Liver (tissue), 3 donors: ENCODE measurements around the gene RUFY4.

Source experiments
- GABPA ChIP-seq, 2 donors: IDR thresholded peaks in 1 of 2; conservative IDR thresholded peaks in 1 of 2; 2 replicates each; pipeline ENCODE4 v1.6.1; 2016; ENCODE audit warnings: antibody characterized with exemption in 2 of 2, mild to moderate bottlenecking in 1 of 2, moderate library complexity in 1 of 2
- RAD21 ChIP-seq, 2 donors: IDR thresholded peaks; 2 replicates each; pipeline ENCODE4 v1.6.1; 2016; ENCODE audit warnings: antibody characterized with exemption in 2 of 2, mild to moderate bottlenecking in 2 of 2
- TAF1 ChIP-seq: conservative IDR thresholded peaks from 2 replicates; pipeline ENCODE4 v1.6.1; 2016; ENCODE audit warnings: antibody characterized with exemption, mild to moderate bottlenecking
- TF ChIP-seq, protein P1 (sequence below): fragments of 150-350 bp; IDR thresholded peaks from 2 replicates; pipeline ENCODE4 v1.5.1; 2017; ENCODE audit warnings: improper control_type of control experiment, low read depth, low read length; ENCODE audit not compliant: missing input control
- donor health status: healthy.
- donor health status: healthy.

DNA sequence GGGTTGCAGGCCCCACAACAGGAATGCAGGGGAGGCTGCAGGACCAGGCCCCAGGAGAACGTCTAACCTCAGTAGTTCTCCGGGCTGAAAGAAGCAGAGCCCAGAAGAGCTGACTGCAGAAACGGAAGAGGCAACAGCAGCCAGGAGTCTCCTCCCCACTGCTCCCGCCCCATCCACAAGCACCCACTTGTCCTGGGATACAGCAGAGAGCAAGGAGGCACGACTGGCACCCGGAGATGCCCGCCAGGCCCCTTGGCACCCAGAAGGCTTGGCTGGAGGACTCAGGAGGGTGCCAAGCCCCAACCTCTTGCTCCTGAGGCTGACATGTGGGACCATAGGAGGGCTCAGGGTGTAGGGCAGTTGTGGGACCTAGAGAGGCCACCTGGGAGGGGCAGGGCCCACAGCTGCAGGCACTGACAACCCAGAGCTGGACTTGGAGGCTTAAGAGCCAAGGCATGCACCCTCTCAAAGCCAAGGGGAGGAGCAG lies 37.2 kb upstream of the RUFY4 start:
- TF ChIP-seq, protein P1, sequence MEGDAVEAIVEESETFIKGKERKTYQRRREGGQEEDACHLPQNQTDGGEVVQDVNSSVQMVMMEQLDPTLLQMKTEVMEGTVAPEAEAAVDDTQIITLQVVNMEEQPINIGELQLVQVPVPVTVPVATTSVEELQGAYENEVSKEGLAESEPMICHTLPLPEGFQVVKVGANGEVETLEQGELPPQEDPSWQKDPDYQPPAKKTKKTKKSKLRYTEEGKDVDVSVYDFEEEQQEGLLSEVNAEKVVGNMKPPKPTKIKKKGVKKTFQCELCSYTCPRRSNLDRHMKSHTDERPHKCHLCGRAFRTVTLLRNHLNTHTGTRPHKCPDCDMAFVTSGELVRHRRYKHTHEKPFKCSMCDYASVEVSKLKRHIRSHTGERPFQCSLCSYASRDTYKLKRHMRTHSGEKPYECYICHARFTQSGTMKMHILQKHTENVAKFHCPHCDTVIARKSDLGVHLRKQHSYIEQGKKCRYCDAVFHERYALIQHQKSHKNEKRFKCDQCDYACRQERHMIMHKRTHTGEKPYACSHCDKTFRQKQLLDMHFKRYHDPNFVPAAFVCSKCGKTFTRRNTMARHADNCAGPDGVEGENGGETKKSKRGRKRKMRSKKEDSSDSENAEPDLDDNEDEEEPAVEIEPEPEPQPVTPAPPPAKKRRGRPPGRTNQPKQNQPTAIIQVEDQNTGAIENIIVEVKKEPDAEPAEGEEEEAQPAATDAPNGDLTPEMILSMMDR, result no peak
- TF ChIP-seq RAD21 (IDR thresholded peaks at IDR 0.05) (no peak), TAF1 (no peak), GABPA (IDR thresholded peaks at IDR 0.05 in 1 of 2, conservative IDR thresholded peaks at IDR 0.05 in 1 of 2) (no peak)
